Upper lobe of right lung (tissue), 1 donor: ENCODE results near the gene DKKL1. TPM values are rescaled to one million over a fixed set of nuclear protein-coding genes. Genes with fewer than 3 reads are reported as not detected.
"Not testable (repeated sequence)": the region's sequence is repeated elsewhere in the genome, so short reads cannot be mapped to it uniquely, and the experiment has no call there.

Experiments
- ATAC-seq: fragments of 200-7000 bp; cut with Tn5 transposase; one replicate; pipeline ENCODE4 v1.9.1; 2020; ENCODE audit warnings: mild to moderate bottlenecking, moderate library complexity
- DNase-seq: peaks from one replicate; pipeline ENCODE4 v3.0.0-alpha.2; 2020
- H3K27ac ChIP-seq: fragments of 200-600 bp; one replicate; pipeline ENCODE4 v1.8.0; 2022
- H3K27me3 ChIP-seq: fragments of 200-600 bp; one replicate; pipeline ENCODE4 v1.8.0; 2022; ENCODE audit warnings: mild to moderate bottlenecking
- H3K36me3 ChIP-seq: fragments of 200-600 bp; one replicate; pipeline ENCODE4 v1.8.0; 2022
- H3K4me1 ChIP-seq: fragments of 200-600 bp; one replicate; pipeline ENCODE4 v1.8.0; 2022
- H3K4me3 ChIP-seq: fragments of 200-600 bp; one replicate; pipeline ENCODE4 v1.8.0; 2022; ENCODE audit warnings: mild to moderate bottlenecking
- H3K9me3 ChIP-seq: fragments of 200-600 bp; one replicate; pipeline ENCODE4 v1.8.0; 2022
- CTCF ChIP-seq: fragments of 200-600 bp; IDR thresholded peaks from one replicate; pipeline ENCODE4 v1.8.0; 2022; ENCODE audit warnings: antibody characterized with exemption
- intact Hi-C: fragments of 100-400 bp; cut with DNase I; formaldehyde crosslinking; loops from one replicate; pipeline ENCODE4 v1.11.0; 2022
- total RNA-seq: library from RNA; stranded (reverse); fragmentation: NEBNext Ultra II Directional; extraction: Animal tissue kit (Norgen Biotek cat#: 25700); gene quantifications from one replicate; pipeline ENCODE4 v1.2.1, GENCODE V29; 2021
- donor health status: DM: no; HTN: yes; CAD: no; lungs with severe emphysema.

DKKL1 gene
- total RNA-seq, 1 donor from 2014 or later = not detected

GRCh38 chr19:49326165-49326704 is 37.4 kb upstream of the DKKL1 start:
- no peak overlapping the region for H3K4me3 ChIP-seq
- no peaks in the 10 kb centered on the region for H3K36me3 ChIP-seq
- H3K4me1 ChIP-seq = no peaks in the 10 kb centered on the region
- no peak for TF ChIP-seq CTCF
- ATAC-seq (no peak), DNase-seq (no peak)
- no peaks in the 10 kb centered on the region for H3K27me3 ChIP-seq
- no peak overlapping the region for H3K27ac ChIP-seq
- H3K9me3 ChIP-seq = peaks cover 4% of the 10 kb centered on the region
- intact Hi-C loops = no loop called here

GRCh38 chr19:49327878-49328544 is 35.7 kb upstream of the DKKL1 start:
- no peak overlapping the region for H3K4me3 ChIP-seq
- H3K27ac ChIP-seq = no peak overlapping the region
- TF ChIP-seq CTCF = peak; percentile 59
- intact Hi-C loops = no loop called here
- H3K27me3 ChIP-seq = no peaks in the 10 kb centered on the region
- DNase-seq (peak; percentile 13), ATAC-seq (peak; percentile 69)
- H3K4me1 ChIP-seq = no peaks in the 10 kb centered on the region
- H3K36me3 ChIP-seq = no peaks in the 10 kb centered on the region
- no peaks in the 10 kb centered on the region for H3K9me3 ChIP-seq

GRCh38 chr19:49328741-49329140 is 34.9 kb upstream of the DKKL1 start:
- Histone ChIP-seq H3K27me3 (no peaks in the 10 kb centered on the region), H3K36me3 (no peaks in the 10 kb centered on the region), H3K27ac (no peak overlapping the region), H3K4me3 (no peak overlapping the region), H3K4me1 (peaks cover 1% of the 10 kb centered on the region), H3K9me3 (no peaks in the 10 kb centered on the region)
- no peak for TF ChIP-seq CTCF
- DNase-seq (no peak), ATAC-seq (no peak)
- intact Hi-C loops = no loop called here

- H3K27me3 ChIP-seq, H3K27ac ChIP-seq, H3K4me3 ChIP-seq, ATAC-seq, intact Hi-C loops, DNase-seq, H3K9me3 ChIP-seq, H3K36me3 ChIP-seq: not testable (repeated sequence)
- peaks cover 13% of the 10 kb centered on the region for H3K4me1 ChIP-seq
These were observed 32.5 kb upstream of the DKKL1 start for GRCh38 chr19:49331187-49331586.

GRCh38 chr19:49331616-49332055 is 32.0 kb upstream of the DKKL1 start:
- TF ChIP-seq CTCF = no peak
- DNase-seq = peak; percentile 40

GRCh38 chr19:49332691-49333417 is 30.8 kb upstream of the DKKL1 start:
- DNase-seq = peak; percentile 15
- H3K36me3 ChIP-seq, H3K4me3 ChIP-seq, H3K27me3 ChIP-seq, ATAC-seq, H3K9me3 ChIP-seq, intact Hi-C loops, H3K27ac ChIP-seq: not testable (repeated sequence)
- H3K4me1 ChIP-seq = peaks cover 13% of the 10 kb centered on the region

More at GRCh38 chr19:49331616-49332055, 32.0 kb upstream of the DKKL1 start:
- intact Hi-C loops = no loop called here
- Histone ChIP-seq H3K4me3 (no peak overlapping the region), H3K4me1 (peaks cover 13% of the 10 kb centered on the region), H3K9me3 (no peaks in the 10 kb centered on the region), H3K36me3 (no peaks in the 10 kb centered on the region), H3K27ac (no peak overlapping the region), H3K27me3 (no peaks in the 10 kb centered on the region)
- ATAC-seq = peak; percentile 82
